PC-3 (cell line): ENCODE measurements around the gene CHD2. TPM values are rescaled to one million over a fixed set of nuclear protein-coding genes. Genes with fewer than 3 reads are reported as not detected.

ENCODE experiments used
- ATAC-seq: fragments of 200-7000 bp; cut with Tn5 transposase; 2 replicates; pipeline ENCODE4 v1.9.1; 2020; ENCODE audit warnings: mild to moderate bottlenecking, moderate library complexity
- BruUV-seq: library from RNA; stranded (reverse); fragments of 400-500 nt; replicated peaks from 2 replicates; lab custom pipeline; 2021; lab: Mats Ljungman, UMichigan
- CTCF ChIA-PET: fragments of 300-600 bp; sonication (Branson Sonifier 250); formaldehyde crosslinking; loops from one replicate; lab custom pipeline; 2022; ENCODE audit warnings: antibody characterized with exemption; lab: Charles Lee
- POLR2A ChIA-PET: fragments of 300-600 bp; sonication (Branson Sonifier 250); formaldehyde crosslinking; loops from one replicate; lab custom pipeline; 2022; ENCODE audit warnings: antibody characterized with exemption; ENCODE audit not compliant: unreplicated experiment; lab: Charles Lee
- DNase-seq: peaks from one replicate; pipeline ENCODE4 v3.0.0-alpha.2; 2015
- H2AFZ ChIP-seq: fragments of 300-600 bp; sonication (generic); 2 replicates; pipeline ENCODE4 v1.6.0; 2016; ENCODE audit warnings: antibody characterized with exemption, low read length
- H3F3A ChIP-seq: fragments of 300-600 bp; sonication (generic); one replicate; pipeline ENCODE4 v1.6.0; 2017; ENCODE audit warnings: antibody characterized with exemption, low read length, control low read depth, mild to moderate bottlenecking; ENCODE audit not compliant: unreplicated experiment
- H3K27ac ChIP-seq: fragments of 300-600 bp; sonication (generic); 2 replicates; pipeline ENCODE4 v1.5.1; 2016; ENCODE audit warnings: mild to moderate bottlenecking, low read length
- H3K27me3 ChIP-seq: fragments of 300-600 bp; sonication (generic); 2 replicates; pipeline ENCODE4 v1.6.1; 2016; ENCODE audit warnings: low read length, mixed read lengths
- H3K36me3 ChIP-seq: fragments of 300-600 bp; sonication (generic); 2 replicates; pipeline ENCODE4 v1.6.1; 2016; ENCODE audit warnings: low read depth, mixed run types, low read length, mixed read lengths
- H3K4me1 ChIP-seq: fragments of 300-600 bp; sonication (generic); 2 replicates; pipeline ENCODE4 v1.5.1; 2016; ENCODE audit warnings: low read length; ENCODE audit not compliant: insufficient read depth
- H3K4me2 ChIP-seq: fragments of 300-600 bp; sonication (generic); 2 replicates; pipeline ENCODE4 v1.6.0; 2016; ENCODE audit warnings: low read length
- H3K4me3 ChIP-seq: fragments of 300-600 bp; sonication (generic); 2 replicates; pipeline ENCODE4 v1.5.1; 2016; ENCODE audit warnings: mild to moderate bottlenecking, low read length, mixed read lengths
- H3K79me2 ChIP-seq: fragments of 300-600 bp; sonication (generic); 2 replicates; pipeline ENCODE4 v1.6.1; 2017; ENCODE audit warnings: low read length, mixed read lengths
- H3K9ac ChIP-seq: fragments of 300-600 bp; sonication (generic); 2 replicates; pipeline ENCODE4 v1.6.0; 2016; ENCODE audit warnings: mild to moderate bottlenecking, low read length
- H3K9me2 ChIP-seq: fragments of 300-600 bp; sonication (generic); replicated peaks from 2 replicates; pipeline ENCODE4 v1.6.1; 2016; ENCODE audit warnings: mixed run types, low read length, mixed read lengths
- H3K9me3 ChIP-seq: fragments of 300-600 bp; sonication (generic); 2 replicates; pipeline ENCODE4 v1.6.1; 2016; ENCODE audit warnings: low read length, mixed read lengths
- H4K20me1 ChIP-seq: fragments of 300-600 bp; sonication (generic); 2 replicates; pipeline ENCODE4 v1.6.1; 2016; ENCODE audit warnings: low read length, mixed read lengths
- CTCF ChIP-seq: fragments of 300-600 bp; sonication (generic); conservative IDR thresholded peaks from 2 replicates; pipeline ENCODE4 v1.5.1; 2017; ENCODE audit warnings: antibody characterized with exemption, low read depth, mild to moderate bottlenecking, low read length
- EZH2 ChIP-seq: fragments of 300-600 bp; sonication (generic); IDR thresholded peaks from one replicate; pipeline ENCODE4 v1.6.1; 2017; ENCODE audit warnings: antibody characterized with exemption, mild to moderate bottlenecking, low read length; ENCODE audit not compliant: unreplicated experiment
- EZH2phosphoT487 ChIP-seq: fragments of 300-600 bp; sonication (generic); IDR thresholded peaks from 2 replicates; pipeline ENCODE4 v1.6.1; 2018; ENCODE audit warnings: mild to moderate bottlenecking, antibody characterized with exemption, low read length, borderline replicate concordance
- intact Hi-C: fragments of 100-400 bp; cut with micrococcal nuclease; formaldehyde crosslinking; loops from 2 replicates; pipeline ENCODE4 v1.9.0; 2023
- total RNA-seq: library from RNA; depleted of rRNA; stranded (reverse); fragments of >200 nt; gene quantifications from 2 replicates; pipeline ENCODE4 v1.2.3, GENCODE V29; 2014

Gene CHD2
- total RNA-seq, 1 experiment from 2014 or later = 42.7 TPM

- TF ChIP-seq EZH2 = no peak
- TF ChIP-seq EZH2phosphoT487 = no peak
- TF ChIP-seq CTCF = no peak
- Histone ChIP-seq H4K20me1 (no peaks in the 10 kb centered on the region), H3K9me2 (no peaks in the 10 kb centered on the region), H3K79me2 (no peaks in the 10 kb centered on the region), H3K27ac (no peak overlapping the region), H3K9me3 (no peaks in the 10 kb centered on the region), H2AFZ (no peak overlapping the region), H3K27me3 (no peaks in the 10 kb centered on the region), H3K9ac (no peak overlapping the region), H3F3A (no peaks in the 10 kb centered on the region), H3K36me3 (no peaks in the 10 kb centered on the region), H3K4me1 (peaks cover 9% of the 10 kb centered on the region), H3K4me3 (no peak overlapping the region), H3K4me2 (no peak overlapping the region)
- POLR2A ChIA-PET = no interaction called here
- BruUV-seq = no TSS peak
- ATAC-seq = no peak
- intact Hi-C loops = no loop called here
- no peak for DNase-seq
- CTCF ChIA-PET = no interaction called here
Observed at GRCh38 chr15:93057618-93058017, 157.5 kb downstream of the CHD2 start.

- no TSS peak for BruUV-seq
- ChIA-PET CTCF (no interaction called here), POLR2A (no interaction called here)
- no peaks in the 10 kb centered on the region for H3K79me2 ChIP-seq
- DNase-seq (no peak), ATAC-seq (no peak)
- no peak overlapping the region for H3K9ac ChIP-seq
- intact Hi-C loops = no loop called here
- H3K4me2 ChIP-seq = no peak overlapping the region
- H3K4me3 ChIP-seq = no peak overlapping the region
- H3K36me3 ChIP-seq = no peaks in the 10 kb centered on the region
- TF ChIP-seq EZH2 = no peak
- peaks cover 13% of the 10 kb centered on the region for H3K4me1 ChIP-seq
- H3K9me2 ChIP-seq = no peaks in the 10 kb centered on the region
- H3K27ac ChIP-seq = no peak overlapping the region
- no peak overlapping the region for H2AFZ ChIP-seq
- H3F3A ChIP-seq = no peaks in the 10 kb centered on the region
- no peaks in the 10 kb centered on the region for H3K9me3 ChIP-seq
- H3K27me3 ChIP-seq = no peaks in the 10 kb centered on the region
- no peaks in the 10 kb centered on the region for H4K20me1 ChIP-seq
Observed at GRCh38 chr15:93058128-93058527, 158.0 kb downstream of the CHD2 start.

GRCh38 chr15:93058904-93059427, 158.8 kb downstream of the CHD2 start:
- DNase-seq (no peak), ATAC-seq (no peak)
- no peak overlapping the region for H3K27ac ChIP-seq
- H3K4me3 ChIP-seq = no peak overlapping the region
- H3K9me3 ChIP-seq = no peaks in the 10 kb centered on the region
- H4K20me1 ChIP-seq = no peaks in the 10 kb centered on the region
- no peak overlapping the region for H2AFZ ChIP-seq
- H3K9me2 ChIP-seq = no peaks in the 10 kb centered on the region
- peaks cover 21% of the 10 kb centered on the region for H3K4me1 ChIP-seq
- no peak overlapping the region for H3K4me2 ChIP-seq
- intact Hi-C loops = no loop called here
- no peaks in the 10 kb centered on the region for H3K27me3 ChIP-seq
- ChIA-PET POLR2A (no interaction called here), CTCF (no interaction called here)
- no peak for TF ChIP-seq EZH2
- TF ChIP-seq CTCF = no peak
- H3K36me3 ChIP-seq = no peaks in the 10 kb centered on the region
- no peak overlapping the region for H3K9ac ChIP-seq
- no peaks in the 10 kb centered on the region for H3F3A ChIP-seq
- BruUV-seq = no TSS peak
- H3K79me2 ChIP-seq = no peaks in the 10 kb centered on the region
